ENCODE results near the gene CNNM4. TPM values are rescaled to one million over a fixed set of nuclear protein-coding genes. Genes with fewer than 3 reads are reported as not detected.
A peak's percentile ranks its signal among the peaks of the same experiment; 100 is the strongest.

The CNNM4 gene
- total and polyA plus RNA-seq, 4 experiments from 2014 or later: 0.94 to 7.2 (median 6.0) TPM

DNA sequence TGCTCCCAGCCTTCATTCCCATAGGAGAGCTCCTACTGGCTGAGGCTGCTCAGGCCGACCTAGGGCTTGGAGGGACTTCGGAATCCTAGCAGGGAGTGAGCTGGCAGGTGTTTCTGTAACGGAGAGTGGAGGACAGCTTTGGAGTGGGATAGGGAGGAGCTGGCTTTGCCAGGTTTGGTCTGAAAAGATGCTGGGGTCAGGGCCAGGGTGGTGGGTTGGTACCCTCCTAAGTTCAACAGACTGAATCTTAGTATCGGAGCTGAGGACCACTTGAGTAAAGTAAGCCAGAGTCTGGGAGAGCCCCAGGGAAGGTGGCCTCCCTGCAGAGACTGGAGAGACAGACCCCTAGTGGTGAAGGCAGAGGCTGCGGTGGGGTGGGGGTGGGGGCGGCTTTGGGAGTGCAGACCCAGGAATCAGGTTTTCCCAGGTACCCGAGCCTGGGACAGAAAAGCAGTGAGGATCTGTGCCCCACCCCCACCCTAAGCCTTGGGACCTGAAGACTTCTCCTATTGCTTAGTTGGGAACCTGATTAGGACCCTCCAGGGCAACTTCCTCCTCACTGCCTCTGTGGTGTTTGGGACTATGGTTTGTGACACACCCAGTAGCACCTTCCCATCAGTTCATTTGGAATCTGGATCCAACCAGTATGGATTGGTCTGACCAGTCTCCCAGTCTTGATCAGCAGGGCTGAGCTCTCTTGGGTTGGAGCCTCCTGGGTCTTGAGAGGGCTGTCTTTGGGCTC is 3.0 kb downstream of the CNNM4 start:
- peaks cover 0 to 1% (median 0%) of the 10 kb centered on the region in 8 donors for H3K9me3 Mint-ChIP-seq
- H3K4me3 Mint-ChIP-seq: peak overlapping the region; percentile 78 to 92 (median 86)
- H3K36me3 Mint-ChIP-seq: peaks cover 0 to 4% of the 10 kb centered on the region in 2 donors
- Histone ChIP-seq H3K27me3 (ENCODE audit: insufficient read depth, low read length) (no peaks in the 10 kb centered on the region), H3K4me3 (ENCODE audit: low read length in 2 of 2) (peak overlapping the region; percentile 32 to 39), H3K27ac (ENCODE audit: low read depth, low read length) (no peak overlapping the region), H3K36me3 (ENCODE audit: insufficient read depth, low read length) (no peaks in the 10 kb centered on the region), H3K9me3 (ENCODE audit: control insufficient read depth in 1 of 2, low read length in 2 of 2) (no peaks in the 10 kb centered on the region), H3K4me1 (ENCODE audit: insufficient read depth, low read length) (peaks cover 58% of the 10 kb centered on the region)
- peaks cover 47 to 85% (median 65%) of the 10 kb centered on the region in 4 donors for H3K4me1 Mint-ChIP-seq
- intact Hi-C loops (cut with micrococcal nuclease): loop anchor here (5.0 kb wide), 3 partner anchors 54 to 199 kb away; partner anchors contain the start of genes ANKRD39 and CNNM3
- no peaks in the 10 kb centered on the region for H3K27me3 Mint-ChIP-seq
- ChIA-PET POLR2A (ENCODE audit: partially characterized antibody) (interaction anchor here (0.7 to 9.7 kb wide), 8 partner anchors 10 to 126 kb away, joined by 3 to 54 read pairs (median 6); partner anchors contain the start of genes ANKRD39, CNNM3 and KANSL3), CTCF (ENCODE audit: partially characterized antibody) (interaction anchor here (0.6 to 8.1 kb wide), 27 partner anchors 11 to 356 kb away, joined by 3 to 87 read pairs (median 4); partner anchors contain the start of genes ANKRD39, KANSL3 and LMAN2L)
- no peak for DNase-seq
- H3K27ac Mint-ChIP-seq: peak overlapping the region in 6 of 7 donors; percentile 23 to 89 (median 77)

DNA sequence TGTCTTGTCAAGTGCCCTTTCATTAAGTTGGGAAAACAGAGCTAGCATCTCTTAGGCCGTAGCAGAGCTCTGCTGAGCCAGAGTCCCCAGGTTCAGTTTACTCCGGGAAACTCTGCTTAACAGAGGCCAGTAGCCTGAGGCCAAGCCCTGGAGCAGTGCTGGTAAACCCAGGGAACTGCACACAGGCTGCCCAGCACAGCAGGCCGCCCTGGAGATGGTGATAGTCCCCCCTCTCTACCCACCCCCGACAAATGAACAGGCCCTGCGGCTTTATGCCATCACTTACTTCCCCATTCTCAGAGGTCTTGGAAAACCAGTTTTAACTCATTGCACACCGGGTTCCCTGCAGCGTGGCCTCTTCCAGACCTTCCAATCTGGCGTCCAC is 3.5 kb downstream of the CNNM4 start:
- H3K27me3 Mint-ChIP-seq: no peaks in the 10 kb centered on the region
- H3K4me1 Mint-ChIP-seq: peaks cover 46 to 81% (median 64%) of the 10 kb centered on the region in 4 donors
- H3K36me3 Mint-ChIP-seq: peaks cover 0 to 4% of the 10 kb centered on the region in 2 donors
- ChIA-PET POLR2A (ENCODE audit: partially characterized antibody) (interaction anchor here (0.9 to 9.7 kb wide), 5 partner anchors 10 to 107 kb away, joined by 3 to 54 read pairs (median 4); partner anchors contain the start of gene CNNM3), CTCF (ENCODE audit: partially characterized antibody) (interaction anchor here (0.7 to 8.1 kb wide), 13 partner anchors 10 to 231 kb away, joined by 3 to 87 read pairs (median 9); partner anchors contain the start of genes ANKRD39, KANSL3 and LMAN2L)
- DNase-seq: no peak
- no peaks in the 10 kb centered on the region for H3K9me3 ChIP-seq (ENCODE audit: control insufficient read depth in 1 of 2, low read length in 2 of 2)
- peaks cover 54% of the 10 kb centered on the region for H3K4me1 ChIP-seq (ENCODE audit: insufficient read depth, low read length)
- H3K4me3 Mint-ChIP-seq: peak overlapping the region; percentile 4 to 83 (median 58)
- H3K4me3 ChIP-seq (ENCODE audit: low read length in 2 of 2): peak overlapping the region in 1 of 2 donors; percentile 13
- peaks cover 0 to 1% (median 0%) of the 10 kb centered on the region in 8 donors for H3K9me3 Mint-ChIP-seq
- H3K36me3 ChIP-seq (ENCODE audit: insufficient read depth, low read length): no peaks in the 10 kb centered on the region
- no peaks in the 10 kb centered on the region for H3K27me3 ChIP-seq (ENCODE audit: insufficient read depth, low read length)
- intact Hi-C loops (cut with micrococcal nuclease): loop anchor here (5.0 kb wide), 3 partner anchors 53 to 198 kb away; partner anchors contain the start of genes ANKRD39 and CNNM3
- H3K27ac ChIP-seq (ENCODE audit: low read depth, low read length): no peak overlapping the region
- peak overlapping the region in 3 of 7 donors; percentile 23 to 70 (median 66) for H3K27ac Mint-ChIP-seq

DNA sequence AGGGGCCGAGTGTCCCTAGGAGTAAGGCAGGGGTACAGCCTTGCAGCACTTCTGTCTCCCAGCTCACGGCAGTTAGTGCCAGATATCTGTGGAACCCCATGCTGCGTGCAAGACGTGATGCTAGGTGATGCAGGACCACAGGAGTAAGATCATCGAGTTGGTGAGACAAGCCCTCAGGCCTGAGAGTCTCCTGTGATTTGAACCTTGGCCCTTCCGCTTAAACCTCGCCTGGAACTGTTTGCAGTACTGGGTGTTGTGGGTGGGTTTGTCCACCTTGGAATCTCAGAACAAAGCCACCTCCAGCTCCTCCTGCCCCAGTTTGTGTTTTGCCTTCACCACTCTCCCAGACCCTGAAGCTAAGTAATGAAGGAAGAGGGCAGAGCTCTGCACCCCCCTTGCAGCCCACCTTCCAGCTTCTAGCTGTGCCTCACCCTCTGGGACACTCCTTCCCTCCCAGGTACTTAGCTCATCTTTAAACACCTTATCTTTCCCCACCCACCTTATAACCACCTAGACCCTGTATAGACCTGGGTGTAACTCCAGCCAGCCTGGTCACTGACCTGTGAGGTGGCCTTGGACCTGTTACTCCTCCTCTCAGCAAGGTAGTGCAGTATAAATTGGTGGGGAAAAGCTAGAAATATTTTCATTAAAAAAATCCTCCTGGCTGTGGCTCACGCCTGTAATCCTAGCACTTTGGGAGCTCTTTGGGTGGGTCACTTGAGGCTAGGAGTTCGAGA is 6.6 kb downstream of the CNNM4 start:
- no peak overlapping the region for H3K27ac Mint-ChIP-seq
- POLR2A ChIA-PET (ENCODE audit: partially characterized antibody): interaction anchor here (1.3 kb wide), 1 partner anchor 27 kb away, joined by 5 read pairs; the partner anchor contains the start of gene LMAN2L
- no peak overlapping the region for H3K27ac ChIP-seq (ENCODE audit: low read depth, low read length)

DNA sequence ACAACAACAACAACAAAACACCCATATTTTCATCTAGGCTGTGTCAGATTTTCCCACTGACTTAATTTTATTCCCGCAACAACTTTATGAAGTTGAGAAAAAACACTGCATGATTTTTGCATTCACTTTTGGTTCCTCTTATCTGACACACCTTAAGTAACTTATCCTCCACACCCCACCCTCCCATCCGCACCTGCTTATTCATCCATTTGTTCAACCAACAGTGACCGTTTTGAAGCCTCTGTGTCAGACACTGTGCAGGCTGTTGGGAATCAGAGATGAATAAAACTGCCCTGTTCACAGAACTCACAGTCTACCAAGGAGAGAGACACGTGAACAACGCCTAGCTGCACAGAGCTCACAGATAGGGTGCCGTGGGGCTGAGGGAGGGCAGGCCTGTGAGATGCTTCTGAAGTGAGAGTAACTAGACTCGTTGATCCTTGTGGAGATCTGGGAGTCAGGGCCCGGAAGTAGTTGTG is 7.4 kb downstream of the CNNM4 start:
- Histone ChIP-seq H3K4me1 (ENCODE audit: insufficient read depth, low read length) (peaks cover 28% of the 10 kb centered on the region), H3K27ac (ENCODE audit: low read depth, low read length) (no peak overlapping the region), H3K9me3 (ENCODE audit: control insufficient read depth in 1 of 2, low read length in 2 of 2) (no peaks in the 10 kb centered on the region), H3K4me3 (ENCODE audit: low read length in 2 of 2) (no peak overlapping the region), H3K27me3 (ENCODE audit: insufficient read depth, low read length) (no peaks in the 10 kb centered on the region), H3K36me3 (ENCODE audit: insufficient read depth, low read length) (no peaks in the 10 kb centered on the region)
- ChIA-PET POLR2A (ENCODE audit: partially characterized antibody) (interaction anchor here (1.0 kb wide), 1 partner anchor 39 kb away, joined by 3 read pairs; no protein-coding TSS in a partner anchor), CTCF (ENCODE audit: partially characterized antibody) (interaction anchor here (2.4 kb wide), 1 partner anchor 9 kb away, joined by 9 read pairs; no protein-coding TSS in a partner anchor)
- Mint-ChIP-seq H3K4me3 (no peak overlapping the region), H3K27ac (peak overlapping the region in 2 of 7 donors; percentile 3 to 44), H3K9me3 (no peaks in the 10 kb centered on the region), H3K4me1 (peaks cover 32 to 62% (median 46%) of the 10 kb centered on the region in 4 donors), H3K27me3 (no peaks in the 10 kb centered on the region), H3K36me3 (peaks cover 0 to 5% of the 10 kb centered on the region in 2 donors)
- no peak for DNase-seq
- intact Hi-C loops (cut with micrococcal nuclease): no loop called here

More for the DNA sequence above, 6.6 kb downstream of the CNNM4 start:
- Mint-ChIP-seq H3K27me3 (no peaks in the 10 kb centered on the region), H3K4me3 (no peak overlapping the region), H3K9me3 (peaks cover 0 to 1% (median 0%) of the 10 kb centered on the region in 8 donors), H3K36me3 (peaks cover 0 to 4% of the 10 kb centered on the region in 2 donors), H3K4me1 (peaks cover 32 to 62% (median 46%) of the 10 kb centered on the region in 4 donors)
- CTCF ChIA-PET (ENCODE audit: partially characterized antibody): interaction anchor here (0.8 to 2.4 kb wide), 2 partner anchors 10 to 194 kb away, joined by 3 to 9 read pairs; no protein-coding TSS in a partner anchor
- intact Hi-C loops (cut with micrococcal nuclease): no loop called here
- no peak overlapping the region for H3K4me3 ChIP-seq (ENCODE audit: low read length in 2 of 2)
- H3K36me3 ChIP-seq (ENCODE audit: insufficient read depth, low read length): no peaks in the 10 kb centered on the region
- no peak for DNase-seq
- H3K27me3 ChIP-seq (ENCODE audit: insufficient read depth, low read length): no peaks in the 10 kb centered on the region
- peaks cover 29% of the 10 kb centered on the region for H3K4me1 ChIP-seq (ENCODE audit: insufficient read depth, low read length)
- H3K9me3 ChIP-seq (ENCODE audit: control insufficient read depth in 1 of 2, low read length in 2 of 2): no peaks in the 10 kb centered on the region

DNA sequence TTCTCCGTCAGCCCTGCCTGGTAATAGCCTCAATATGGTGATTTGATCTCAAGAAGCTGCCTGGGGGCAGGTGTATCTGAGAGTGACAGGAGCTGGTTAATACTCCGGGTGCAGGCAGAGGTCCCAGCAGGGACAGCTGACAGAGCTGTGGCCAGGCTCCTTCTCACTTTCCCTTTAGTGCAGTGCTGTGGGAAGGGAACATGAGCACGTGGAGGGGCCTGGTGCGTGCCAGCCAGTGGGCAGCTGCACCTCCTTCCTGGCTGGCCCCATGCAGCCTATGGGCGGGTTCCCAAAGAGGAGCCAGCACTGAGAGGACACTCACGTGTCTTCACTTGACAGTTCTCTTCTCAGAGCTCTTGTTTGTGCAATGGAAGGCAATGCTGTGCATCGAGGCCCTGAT is 9.1 kb downstream of the CNNM4 start:
- no peaks in the 10 kb centered on the region for H3K36me3 ChIP-seq (ENCODE audit: insufficient read depth, low read length)
- intact Hi-C loops (cut with micrococcal nuclease): no loop called here
- Mint-ChIP-seq H3K4me1 (peaks cover 25 to 56% (median 42%) of the 10 kb centered on the region in 4 donors), H3K27me3 (no peaks in the 10 kb centered on the region), H3K4me3 (no peak overlapping the region), H3K27ac (no peak overlapping the region), H3K9me3 (no peaks in the 10 kb centered on the region), H3K36me3 (peaks cover 0 to 8% of the 10 kb centered on the region in 2 donors)
- DNase-seq: no peak
- no peaks in the 10 kb centered on the region for H3K9me3 ChIP-seq (ENCODE audit: control insufficient read depth in 1 of 2, low read length in 2 of 2)
- ChIA-PET CTCF (ENCODE audit: partially characterized antibody) (interaction anchor here (0.9 kb wide), 1 partner anchor 9 kb away, joined by 3 read pairs; no protein-coding TSS in a partner anchor), POLR2A (ENCODE audit: partially characterized antibody) (no interaction called here)
- no peak overlapping the region for H3K4me3 ChIP-seq (ENCODE audit: low read length in 2 of 2)
- H3K4me1 ChIP-seq (ENCODE audit: insufficient read depth, low read length): peaks cover 22% of the 10 kb centered on the region
- no peak overlapping the region for H3K27ac ChIP-seq (ENCODE audit: low read depth, low read length)
- H3K27me3 ChIP-seq (ENCODE audit: insufficient read depth, low read length): no peaks in the 10 kb centered on the region

DNA sequence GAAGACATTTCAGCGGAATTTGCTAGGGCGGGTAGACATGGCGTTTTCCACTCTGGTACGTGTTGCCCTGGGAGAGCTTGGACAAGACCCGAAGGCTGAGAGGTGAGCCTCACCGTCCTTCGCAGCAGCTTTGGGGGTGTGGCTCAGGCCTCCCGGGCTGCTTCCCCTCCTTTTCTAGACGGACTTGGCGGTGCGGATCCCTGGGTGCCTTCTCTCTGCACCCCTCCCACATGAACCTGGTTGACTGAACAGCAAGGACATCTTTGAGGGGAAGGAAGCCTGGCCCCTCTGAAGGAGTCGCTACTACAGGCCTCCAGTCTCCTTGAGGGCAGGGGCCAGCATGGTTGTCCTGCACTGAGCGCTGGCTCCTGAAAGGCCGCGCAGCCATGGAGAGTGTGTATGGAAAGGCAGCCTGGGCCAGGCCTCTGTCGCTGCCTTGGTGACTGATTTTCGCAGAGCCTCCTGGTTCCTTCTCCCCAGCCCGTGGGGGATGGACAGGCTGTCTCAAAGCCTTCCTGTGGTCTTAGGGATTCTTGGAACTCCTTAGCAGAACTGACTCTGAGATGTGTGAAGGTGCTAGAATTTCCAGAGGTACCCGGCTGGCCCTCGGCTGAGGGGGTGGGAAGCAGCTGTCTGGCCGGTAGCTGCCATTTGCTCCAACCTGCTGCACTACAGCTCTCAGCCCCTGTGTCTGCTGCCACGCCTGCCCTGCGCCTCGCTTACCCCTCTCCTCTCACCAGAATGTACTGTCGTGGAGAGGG is 9.9 kb downstream of the CNNM4 start:
- H3K4me1 ChIP-seq (ENCODE audit: insufficient read depth, low read length): peaks cover 18% of the 10 kb centered on the region
- CTCF ChIA-PET (ENCODE audit: partially characterized antibody): no interaction called here
- peaks cover 27 to 58% (median 39%) of the 10 kb centered on the region in 4 donors for H3K4me1 Mint-ChIP-seq

More for the DNA sequence above, 9.9 kb downstream of the CNNM4 start:
- no peaks in the 10 kb centered on the region for H3K27me3 ChIP-seq (ENCODE audit: insufficient read depth, low read length)
- Mint-ChIP-seq H3K27me3 (no peaks in the 10 kb centered on the region), H3K36me3 (peaks cover 0 to 8% of the 10 kb centered on the region in 2 donors), H3K4me3 (no peak overlapping the region), H3K9me3 (no peaks in the 10 kb centered on the region), H3K27ac (no peak overlapping the region)
- H3K27ac ChIP-seq (ENCODE audit: low read depth, low read length): no peak overlapping the region
- POLR2A ChIA-PET (ENCODE audit: partially characterized antibody): no interaction called here
- DNase-seq: no peak
- H3K4me3 ChIP-seq (ENCODE audit: low read length in 2 of 2): no peak overlapping the region
- intact Hi-C loops (cut with micrococcal nuclease): no loop called here
- H3K36me3 ChIP-seq (ENCODE audit: insufficient read depth, low read length): no peaks in the 10 kb centered on the region
- H3K9me3 ChIP-seq (ENCODE audit: control insufficient read depth in 1 of 2, low read length in 2 of 2): no peaks in the 10 kb centered on the region

Measured in CD4-positive, alpha-beta memory T cell (primary cell).